ENCODE measurements around the gene LRBA.

DNA sequence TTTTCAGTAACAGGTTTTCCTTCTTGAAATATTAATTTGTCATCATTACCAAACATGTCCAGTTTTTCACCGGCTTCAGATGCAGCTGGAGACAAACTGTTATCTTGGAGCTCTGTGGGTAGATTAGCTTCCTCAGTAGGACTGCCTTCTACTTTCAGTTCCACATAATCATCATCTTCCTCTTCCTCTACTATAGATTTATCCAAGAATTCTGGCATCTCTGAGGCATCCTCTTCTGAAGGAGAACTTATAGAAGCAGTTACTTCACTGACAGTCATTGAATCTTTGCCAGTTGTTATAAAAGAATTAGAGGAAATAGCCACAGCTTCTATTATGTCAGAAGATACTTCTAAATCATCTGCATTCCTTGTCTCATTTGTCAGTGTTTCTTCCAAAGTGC, 162.9 kb downstream of the LRBA start:
- TF ChIP-seq, protein P1, sequence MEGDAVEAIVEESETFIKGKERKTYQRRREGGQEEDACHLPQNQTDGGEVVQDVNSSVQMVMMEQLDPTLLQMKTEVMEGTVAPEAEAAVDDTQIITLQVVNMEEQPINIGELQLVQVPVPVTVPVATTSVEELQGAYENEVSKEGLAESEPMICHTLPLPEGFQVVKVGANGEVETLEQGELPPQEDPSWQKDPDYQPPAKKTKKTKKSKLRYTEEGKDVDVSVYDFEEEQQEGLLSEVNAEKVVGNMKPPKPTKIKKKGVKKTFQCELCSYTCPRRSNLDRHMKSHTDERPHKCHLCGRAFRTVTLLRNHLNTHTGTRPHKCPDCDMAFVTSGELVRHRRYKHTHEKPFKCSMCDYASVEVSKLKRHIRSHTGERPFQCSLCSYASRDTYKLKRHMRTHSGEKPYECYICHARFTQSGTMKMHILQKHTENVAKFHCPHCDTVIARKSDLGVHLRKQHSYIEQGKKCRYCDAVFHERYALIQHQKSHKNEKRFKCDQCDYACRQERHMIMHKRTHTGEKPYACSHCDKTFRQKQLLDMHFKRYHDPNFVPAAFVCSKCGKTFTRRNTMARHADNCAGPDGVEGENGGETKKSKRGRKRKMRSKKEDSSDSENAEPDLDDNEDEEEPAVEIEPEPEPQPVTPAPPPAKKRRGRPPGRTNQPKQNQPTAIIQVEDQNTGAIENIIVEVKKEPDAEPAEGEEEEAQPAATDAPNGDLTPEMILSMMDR (IDR thresholded peaks at IDR 0.05; ENCODE audit: low read length) = no peak
- TF ChIP-seq EZH2 (optimal IDR thresholded peaks at IDR 0.05; ENCODE audit: low read depth, low read length) = no peak

Measured in MM.1S (cell line).